ENCODE results near the gene ANO3.

ANO3 gene

GRCh38 chr11:26353010-26353409 lies 21.1 kb downstream of the ANO3 start:
- DNase-seq (ENCODE audit: low read depth in 1 of 2, low spot score in 1 of 2) = no peak

GRCh38 chr11:26359055-26359454 lies 27.1 kb downstream of the ANO3 start:
- DNase-seq (ENCODE audit: low read depth in 1 of 2, low spot score in 1 of 2) = no peak

GRCh38 chr11:26365284-26365683 lies 33.4 kb downstream of the ANO3 start:
- DNase-seq (ENCODE audit: low read depth in 1 of 2, low spot score in 1 of 2) = no peak

- no peak for DNase-seq (ENCODE audit: low read depth in 1 of 2, low spot score in 1 of 2)
Measured at GRCh38 chr11:26377619-26378018, 45.7 kb downstream of the ANO3 start.

GRCh38 chr11:26399336-26399735 lies 67.4 kb downstream of the ANO3 start:
- no peak for DNase-seq (ENCODE audit: low read depth in 1 of 2, low spot score in 1 of 2)

GRCh38 chr11:26410706-26411366 lies 78.9 kb downstream of the ANO3 start:
- no peak for DNase-seq (ENCODE audit: low read depth in 1 of 2, low spot score in 1 of 2)

GRCh38 chr11:26412955-26413354 lies 81.0 kb downstream of the ANO3 start:
- DNase-seq (ENCODE audit: low read depth in 1 of 2, low spot score in 1 of 2) = no peak

GRCh38 chr11:26418386-26418912 lies 86.5 kb downstream of the ANO3 start:
- DNase-seq (ENCODE audit: low read depth in 1 of 2, low spot score in 1 of 2) = no peak

GRCh38 chr11:26420331-26420730 lies 88.4 kb downstream of the ANO3 start:
- DNase-seq (ENCODE audit: low read depth in 1 of 2, low spot score in 1 of 2) = no peak

- DNase-seq (ENCODE audit: low read depth in 1 of 2, low spot score in 1 of 2) = no peak
Measured at GRCh38 chr11:26424255-26424654, 92.3 kb downstream of the ANO3 start.

GRCh38 chr11:26439854-26440253 lies 107.9 kb downstream of the ANO3 start:
- DNase-seq (ENCODE audit: low read depth in 1 of 2, low spot score in 1 of 2) = no peak

GRCh38 chr11:26442131-26442530 lies 110.2 kb downstream of the ANO3 start:
- DNase-seq (ENCODE audit: low read depth in 1 of 2, low spot score in 1 of 2) = no peak

- DNase-seq (ENCODE audit: low read depth in 1 of 2, low spot score in 1 of 2) = no peak
Measured at GRCh38 chr11:26443617-26444016, 111.7 kb downstream of the ANO3 start.

- DNase-seq (ENCODE audit: low read depth in 1 of 2, low spot score in 1 of 2) = no peak
Measured at GRCh38 chr11:26457636-26458035, 125.7 kb downstream of the ANO3 start.

- no peak for DNase-seq (ENCODE audit: low read depth in 1 of 2, low spot score in 1 of 2)
Measured at GRCh38 chr11:26465274-26465673, 133.3 kb downstream of the ANO3 start.

GRCh38 chr11:26467506-26467905 lies 135.6 kb downstream of the ANO3 start:
- no peak for DNase-seq (ENCODE audit: low read depth in 1 of 2, low spot score in 1 of 2)

- no peak for DNase-seq (ENCODE audit: low read depth in 1 of 2, low spot score in 1 of 2)
Measured at GRCh38 chr11:26470992-26471391, 139.1 kb downstream of the ANO3 start.

- DNase-seq (ENCODE audit: low read depth in 1 of 2, low spot score in 1 of 2) = no peak
Measured at GRCh38 chr11:26473216-26474194, 141.6 kb downstream of the ANO3 start.

GRCh38 chr11:26474401-26474800 lies 142.5 kb downstream of the ANO3 start:
- no peak for DNase-seq (ENCODE audit: low read depth in 1 of 2, low spot score in 1 of 2)

- DNase-seq (ENCODE audit: low read depth in 1 of 2, low spot score in 1 of 2) = no peak
Measured at GRCh38 chr11:26477396-26477795, 145.5 kb downstream of the ANO3 start.

GRCh38 chr11:26478710-26479109 lies 146.8 kb downstream of the ANO3 start:
- no peak for DNase-seq (ENCODE audit: low read depth in 1 of 2, low spot score in 1 of 2)

GRCh38 chr11:26480041-26480440 lies 148.1 kb downstream of the ANO3 start:
- DNase-seq (ENCODE audit: low read depth in 1 of 2, low spot score in 1 of 2) = no peak

Measured in activated CD4-positive, alpha-beta T cell treated with anti-CD3 and anti-CD28 coated beads, Interleukin-2, amount 50 U/mL, for 24 hours (primary cell).